Mucosa of descending colon (tissue), 3 donors: ENCODE data around the gene GADD45A. TPM values are rescaled to one million over a fixed set of nuclear protein-coding genes. Genes with fewer than 3 reads are reported as not detected.
"Not testable (repeated sequence)": the region's sequence is repeated elsewhere in the genome, so short reads cannot be mapped to it uniquely, and the experiment has no call there.

Experiments used
- ATAC-seq: fragments of 200-7000 bp; cut with Tn5 transposase; one replicate; pipeline ENCODE4 v1.9.1; 2020; ENCODE audit warnings: mild to moderate bottlenecking, moderate library complexity
- DNase-seq, 3 donors: peaks; one replicate each; pipeline ENCODE4 v3.0.0-alpha.2; 2020
- H3K36me3 ChIP-seq: fragments of 200-600 bp; one replicate; pipeline ENCODE4 v1.8.0; 2021; ENCODE audit warnings: low read depth, mild to moderate bottlenecking
- H3K4me1 ChIP-seq: fragments of 200-600 bp; one replicate; pipeline ENCODE4 v1.8.0; 2021; ENCODE audit warnings: low read depth, mild to moderate bottlenecking
- H3K4me3 ChIP-seq: fragments of 200-600 bp; one replicate; pipeline ENCODE4 v1.8.0; 2021; ENCODE audit warnings: mild to moderate bottlenecking
- H3K9me3 ChIP-seq: fragments of 200-600 bp; one replicate; pipeline ENCODE4 v1.8.0; 2021; ENCODE audit warnings: mild to moderate bottlenecking
- CTCF ChIP-seq: fragments of 200-600 bp; IDR thresholded peaks from one replicate; pipeline ENCODE4 v1.8.0; 2022; ENCODE audit warnings: antibody characterized with exemption, mild to moderate bottlenecking
- intact Hi-C, 2 donors: fragments of 100-400 bp; cut with DNase I in 1 of 2; cut with micrococcal nuclease in 1 of 2; formaldehyde crosslinking; loops; one replicate each; pipeline versions ENCODE4 v1.11.0 to v1.11.1; 2022; cut with DNase I, micrococcal nuclease
- total RNA-seq, 3 donors: library from RNA; stranded (reverse); fragmentation: NEBNext Ultra II Directional in 2 of 3; extraction: Animal tissue kit (Norgen Biotek cat#: 25700) in 2 of 3; gene quantifications; one replicate each; pipeline versions ENCODE4 v1.2.1 to v1.2.4, GENCODE V29; 2021 to 2023
- donor health status: DM: no; HTN: no; CAD: no; lungs with moderate emphysema.
- donor health status: DM: no; HTN: no; CAD: no.
- donor health status: DM: no; HTN: yes; CAD: no.

Gene GADD45A
- total RNA-seq, 3 donors from 2014 or later, result 19.5 to 40.3 (median 27.1) TPM

DNA sequence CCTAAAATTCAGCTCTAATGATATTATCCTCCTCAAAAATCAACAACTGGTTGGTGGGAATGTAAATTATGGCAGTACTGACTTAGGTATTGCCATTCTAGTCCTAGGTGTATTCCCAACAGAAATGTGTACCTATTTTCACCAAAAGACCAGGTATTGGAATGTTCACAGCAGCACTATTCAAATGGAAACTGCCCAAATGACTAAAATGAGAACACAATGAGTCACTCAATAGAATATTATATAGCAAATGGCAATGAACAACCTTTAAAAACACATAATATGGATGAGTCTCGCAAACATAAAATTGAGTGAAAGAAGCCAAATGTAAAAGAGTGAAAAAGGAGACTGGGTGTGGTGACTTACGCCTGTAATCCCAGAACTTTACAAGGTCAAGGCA, 44.9 kb downstream of the GADD45A start:
- Histone ChIP-seq H3K36me3 (no peaks in the 10 kb centered on the region), H3K4me3 (no peak overlapping the region), H3K9me3 (no peaks in the 10 kb centered on the region), H3K4me1 (no peaks in the 10 kb centered on the region)
- DNase-seq (no peak), ATAC-seq (no peak)
- intact Hi-C loops, result no loop called here
- no peak for TF ChIP-seq CTCF

DNA sequence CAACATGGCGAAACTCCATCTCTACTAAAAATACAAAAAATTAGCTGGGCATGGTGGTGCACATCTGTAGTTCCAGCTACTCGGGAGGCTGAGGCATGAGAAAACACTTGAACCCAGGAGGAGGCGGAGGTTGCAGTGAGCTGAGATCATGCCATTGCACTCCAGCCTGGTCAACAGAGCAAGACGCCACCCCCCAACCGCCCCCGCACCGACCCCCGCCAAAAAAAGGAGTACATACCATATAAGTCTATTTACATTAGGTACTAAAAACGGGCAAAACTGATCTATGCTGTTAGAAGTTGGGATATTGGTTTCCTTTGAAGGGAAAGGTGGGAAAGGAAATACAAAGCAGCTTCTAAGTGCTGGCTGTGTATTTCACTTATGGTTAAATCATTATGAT, 45.3 kb downstream of the GADD45A start:
- H3K36me3 ChIP-seq, intact Hi-C loops, H3K4me1 ChIP-seq, H3K9me3 ChIP-seq, ATAC-seq, H3K4me3 ChIP-seq, DNase-seq: not testable (repeated sequence)

- no peak for ATAC-seq
- DNase-seq, result no peak
- TF ChIP-seq CTCF, result no peak
- H3K9me3 ChIP-seq, result no peaks in the 10 kb centered on the region
- H3K4me1 ChIP-seq, result peaks cover 11% of the 10 kb centered on the region
- H3K4me3 ChIP-seq, result no peak overlapping the region
- intact Hi-C loops, result no loop called here
- no peaks in the 10 kb centered on the region for H3K36me3 ChIP-seq
Measured at GRCh38 chr1:67731322-67731721, 46.3 kb downstream of the GADD45A start.

GRCh38 chr1:67732750-67733151, 47.8 kb downstream of the GADD45A start:
- Histone ChIP-seq H3K4me1 (peaks cover 20% of the 10 kb centered on the region), H3K9me3 (no peaks in the 10 kb centered on the region), H3K36me3 (no peaks in the 10 kb centered on the region), H3K4me3 (no peak overlapping the region)
- DNase-seq (no peak), ATAC-seq (no peak)
- intact Hi-C loops, result no loop called here
- no peak for TF ChIP-seq CTCF

GRCh38 chr1:67733681-67734322, 48.8 kb downstream of the GADD45A start:
- ATAC-seq (no peak), DNase-seq (no peak)
- Histone ChIP-seq H3K9me3 (no peaks in the 10 kb centered on the region), H3K36me3 (no peaks in the 10 kb centered on the region), H3K4me1 (peaks cover 20% of the 10 kb centered on the region), H3K4me3 (no peak overlapping the region)
- TF ChIP-seq CTCF, result no peak
- intact Hi-C loops, result no loop called here

DNA sequence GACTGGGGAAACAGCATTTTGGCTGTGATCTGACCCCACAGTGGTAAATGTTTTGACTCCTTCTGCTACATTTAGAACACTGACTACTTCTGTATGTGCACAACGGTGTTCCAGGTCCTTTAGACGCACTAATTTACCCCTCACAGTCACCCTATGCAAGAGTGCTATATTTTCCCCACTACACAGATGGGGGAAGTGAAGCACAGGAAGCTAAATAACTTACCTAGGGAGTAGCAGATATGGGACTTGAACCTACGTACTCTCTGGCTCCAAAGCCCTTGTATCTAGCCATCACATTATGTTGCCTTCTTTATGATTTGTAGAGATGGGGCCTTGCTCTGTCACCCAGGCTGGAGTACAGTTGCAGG, 49.3 kb downstream of the GADD45A start:
- peaks cover 20% of the 10 kb centered on the region for H3K4me1 ChIP-seq
- no peak for DNase-seq
- no peaks in the 10 kb centered on the region for H3K36me3 ChIP-seq
- ATAC-seq, result no peak
- H3K9me3 ChIP-seq, result no peaks in the 10 kb centered on the region
- no peak for TF ChIP-seq CTCF
- H3K4me3 ChIP-seq, result no peak overlapping the region
- intact Hi-C loops, result no loop called here
